ENCODE data around the gene GCH1.

GCH1 gene

GRCh38 chr14:54935100-54935499, 32.5 kb upstream of the GCH1 start:
- Histone ChIP-seq H3K4me2 (ENCODE audit: low read length) (no peak overlapping the region), H3K79me2 (ENCODE audit: insufficient read depth, low read length) (no peaks in the 10 kb centered on the region), H3K9me2 (ENCODE audit: low read depth, low read length) (no peaks in the 10 kb centered on the region), H3K36me3 (ENCODE audit: insufficient read depth, low read length) (peaks cover 16% of the 10 kb centered on the region), H3F3A (ENCODE audit: insufficient read depth, low read length) (no peaks in the 10 kb centered on the region), H4K20me1 (ENCODE audit: insufficient read depth, low read length) (no peaks in the 10 kb centered on the region), H2AFZ (ENCODE audit: low read length) (no peak overlapping the region), H3K4me1 (ENCODE audit: insufficient read depth, low read length, severe bottlenecking) (no peaks in the 10 kb centered on the region), H3K27me3 (ENCODE audit: insufficient read depth, low read length) (no peaks in the 10 kb centered on the region), H3K27ac (ENCODE audit: low read depth, low read length, poor library complexity, severe bottlenecking) (no peak overlapping the region), H3K9me3 (ENCODE audit: low read length) (no peaks in the 10 kb centered on the region), H3K4me3 (ENCODE audit: low read depth, low read length, poor library complexity, severe bottlenecking) (no peak overlapping the region), H3K9ac (ENCODE audit: low read length) (no peak overlapping the region)
- TF ChIP-seq EZH2 (IDR thresholded peaks at IDR 0.05; ENCODE audit: borderline replicate concordance, low read length), result no peak
- TF ChIP-seq, protein P1, sequence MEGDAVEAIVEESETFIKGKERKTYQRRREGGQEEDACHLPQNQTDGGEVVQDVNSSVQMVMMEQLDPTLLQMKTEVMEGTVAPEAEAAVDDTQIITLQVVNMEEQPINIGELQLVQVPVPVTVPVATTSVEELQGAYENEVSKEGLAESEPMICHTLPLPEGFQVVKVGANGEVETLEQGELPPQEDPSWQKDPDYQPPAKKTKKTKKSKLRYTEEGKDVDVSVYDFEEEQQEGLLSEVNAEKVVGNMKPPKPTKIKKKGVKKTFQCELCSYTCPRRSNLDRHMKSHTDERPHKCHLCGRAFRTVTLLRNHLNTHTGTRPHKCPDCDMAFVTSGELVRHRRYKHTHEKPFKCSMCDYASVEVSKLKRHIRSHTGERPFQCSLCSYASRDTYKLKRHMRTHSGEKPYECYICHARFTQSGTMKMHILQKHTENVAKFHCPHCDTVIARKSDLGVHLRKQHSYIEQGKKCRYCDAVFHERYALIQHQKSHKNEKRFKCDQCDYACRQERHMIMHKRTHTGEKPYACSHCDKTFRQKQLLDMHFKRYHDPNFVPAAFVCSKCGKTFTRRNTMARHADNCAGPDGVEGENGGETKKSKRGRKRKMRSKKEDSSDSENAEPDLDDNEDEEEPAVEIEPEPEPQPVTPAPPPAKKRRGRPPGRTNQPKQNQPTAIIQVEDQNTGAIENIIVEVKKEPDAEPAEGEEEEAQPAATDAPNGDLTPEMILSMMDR (IDR thresholded peaks at IDR 0.05; ENCODE audit: low read length), result no peak

DNA sequence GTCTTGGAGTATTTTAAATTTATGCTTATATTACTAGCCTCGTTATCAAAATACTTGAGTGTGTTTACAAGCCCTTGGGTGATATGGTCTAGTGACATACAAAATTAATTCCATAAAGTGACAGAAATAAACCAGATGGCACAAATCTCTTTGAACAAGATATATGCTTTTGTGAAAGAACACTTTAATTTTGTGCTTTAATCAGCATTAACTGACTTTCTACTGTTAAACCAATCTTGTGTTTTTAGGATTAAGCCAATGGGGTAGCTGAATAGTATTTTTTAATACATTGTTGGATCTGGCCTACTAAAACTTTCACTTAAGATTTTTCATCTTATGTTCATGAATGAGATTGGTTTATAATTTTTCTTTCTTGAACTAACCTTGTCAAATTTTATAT, 30.4 kb upstream of the GCH1 start:
- Histone ChIP-seq H3K27me3 (ENCODE audit: insufficient read depth, low read length) (no peaks in the 10 kb centered on the region), H2AFZ (ENCODE audit: low read length) (no peak overlapping the region), H3K9me3 (ENCODE audit: low read length) (no peaks in the 10 kb centered on the region), H3F3A (ENCODE audit: insufficient read depth, low read length) (no peaks in the 10 kb centered on the region), H3K36me3 (ENCODE audit: insufficient read depth, low read length) (peaks cover 5% of the 10 kb centered on the region), H3K4me1 (ENCODE audit: insufficient read depth, low read length, severe bottlenecking) (no peaks in the 10 kb centered on the region), H4K20me1 (ENCODE audit: insufficient read depth, low read length) (no peaks in the 10 kb centered on the region), H3K79me2 (ENCODE audit: insufficient read depth, low read length) (no peaks in the 10 kb centered on the region), H3K4me3 (ENCODE audit: low read depth, low read length, poor library complexity, severe bottlenecking) (no peak overlapping the region), H3K9me2 (ENCODE audit: low read depth, low read length) (no peaks in the 10 kb centered on the region), H3K27ac (ENCODE audit: low read depth, low read length, poor library complexity, severe bottlenecking) (no peak overlapping the region), H3K9ac (ENCODE audit: low read length) (no peak overlapping the region), H3K4me2 (ENCODE audit: low read length) (no peak overlapping the region)
- no peak for TF ChIP-seq EZH2 (IDR thresholded peaks at IDR 0.05; ENCODE audit: borderline replicate concordance, low read length)
- TF ChIP-seq, protein P1 (IDR thresholded peaks at IDR 0.05; ENCODE audit: low read length), result no peak

DNA sequence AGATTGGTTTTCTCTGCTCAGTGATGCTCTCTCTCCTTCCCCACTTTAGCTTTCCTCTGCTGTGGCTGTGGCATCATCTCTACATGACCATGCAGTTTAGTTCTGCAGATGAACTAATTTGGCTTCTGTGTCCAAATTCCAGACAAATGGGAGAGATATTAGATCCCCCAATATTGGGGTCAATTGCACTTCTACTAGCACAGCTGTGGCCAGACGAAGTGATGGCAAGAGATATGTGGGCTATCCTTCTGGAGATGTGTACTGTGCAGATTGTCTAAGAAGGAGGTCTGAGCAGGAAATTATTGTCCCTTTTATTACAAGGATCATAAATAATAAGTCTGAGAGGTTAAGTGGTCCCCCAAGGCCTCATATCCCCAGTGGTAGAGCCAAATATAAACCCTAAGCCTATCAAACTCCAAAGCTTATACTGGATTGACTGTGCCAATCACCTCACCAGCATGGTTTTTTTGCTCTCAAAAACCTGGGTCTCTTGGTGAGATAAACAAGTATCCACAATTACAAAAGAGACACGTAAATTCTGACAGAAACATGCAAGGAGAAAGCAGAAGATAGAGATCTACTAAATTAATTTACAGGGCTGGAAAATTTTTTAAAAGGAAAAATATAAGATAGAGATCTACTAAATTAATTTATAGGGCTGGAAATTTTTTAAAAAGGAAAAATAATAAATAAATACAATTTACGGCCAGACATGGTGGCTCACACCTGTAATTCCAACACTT, 29.1 kb upstream of the GCH1 start:
- no peaks in the 10 kb centered on the region for H3K27me3 ChIP-seq (ENCODE audit: insufficient read depth, low read length)
- H4K20me1 ChIP-seq (ENCODE audit: insufficient read depth, low read length), result no peaks in the 10 kb centered on the region
- no peaks in the 10 kb centered on the region for H3K9me2 ChIP-seq (ENCODE audit: low read depth, low read length)
- no peak overlapping the region for H2AFZ ChIP-seq (ENCODE audit: low read length)
- no peak for TF ChIP-seq EZH2 (IDR thresholded peaks at IDR 0.05; ENCODE audit: borderline replicate concordance, low read length)
- TF ChIP-seq, protein P1 (IDR thresholded peaks at IDR 0.05; ENCODE audit: low read length), result no peak
- no peaks in the 10 kb centered on the region for H3K9me3 ChIP-seq (ENCODE audit: low read length)
- no peak overlapping the region for H3K4me3 ChIP-seq (ENCODE audit: low read depth, low read length, poor library complexity, severe bottlenecking)
- H3K4me1 ChIP-seq (ENCODE audit: insufficient read depth, low read length, severe bottlenecking), result no peaks in the 10 kb centered on the region
- peaks cover 4% of the 10 kb centered on the region for H3K36me3 ChIP-seq (ENCODE audit: insufficient read depth, low read length)
- no peak overlapping the region for H3K9ac ChIP-seq (ENCODE audit: low read length)
- H3K27ac ChIP-seq (ENCODE audit: low read depth, low read length, poor library complexity, severe bottlenecking), result no peak overlapping the region
- H3F3A ChIP-seq (ENCODE audit: insufficient read depth, low read length), result no peaks in the 10 kb centered on the region
- no peaks in the 10 kb centered on the region for H3K79me2 ChIP-seq (ENCODE audit: insufficient read depth, low read length)
- H3K4me2 ChIP-seq (ENCODE audit: low read length), result no peak overlapping the region
